B cell (primary cell): ENCODE measurements around the gene KNSTRN.

Experiments
- CTCF ChIP-seq: fragments of 200-600 bp; IDR thresholded peaks from one replicate; pipeline ENCODE4 v1.8.0; 2022; ENCODE audit warnings: antibody characterized with exemption, mild to moderate bottlenecking
- EZH2 ChIP-seq: IDR thresholded peaks from 2 replicates; pipeline ENCODE4 v1.6.1; 2012; ENCODE audit warnings: borderline replicate concordance, low read depth, mild to moderate bottlenecking, moderate library complexity, low read length; ENCODE audit not compliant: insufficient read depth, poor library complexity, severe bottlenecking

- no peak for TF ChIP-seq CTCF
- TF ChIP-seq EZH2 = no peak
Observed at GRCh38 chr15:40382580-40383456, at the start of gene KNSTRN.
